T-helper 1 cell treated with Interleukin-12 subunit alpha and Interleukin-12 subunit beta and Interleukin-4 antibody, amounts not matched to agents 30 ng/mL and 1 ng/mL, for 36 hours (primary cell): ENCODE data around the gene RTN3. TPM values are rescaled to one million over a fixed set of nuclear protein-coding genes. Genes with fewer than 3 reads are reported as not detected.

Experiments used
- intact Hi-C: fragments of 100-400 bp; cut with micrococcal nuclease; formaldehyde crosslinking; loops from one replicate; pipeline ENCODE4 v1.15.1; 2024
- total RNA-seq: library from RNA; stranded (reverse); gene quantifications from 2 replicates; pipeline ENCODE4 v1.2.3, GENCODE V29; 2022

RTN3 gene
- total RNA-seq = 61.0 and 63.9 TPM in 2 replicates

GRCh38 chr11:63681321-63682065, at the start of gene RTN3:
Gene RTN3 (plus strand): TSS chr11:63681500. CDS start chr11:63681637, 137 bp downstream.
- intact Hi-C loops = loop anchor here (1.0 to 5.0 kb wide), 9 partner anchors 10 to 551 kb away; partner anchors contain the start of genes ATL3, COX8A, DNAJC4 and MACROD1

DNA sequence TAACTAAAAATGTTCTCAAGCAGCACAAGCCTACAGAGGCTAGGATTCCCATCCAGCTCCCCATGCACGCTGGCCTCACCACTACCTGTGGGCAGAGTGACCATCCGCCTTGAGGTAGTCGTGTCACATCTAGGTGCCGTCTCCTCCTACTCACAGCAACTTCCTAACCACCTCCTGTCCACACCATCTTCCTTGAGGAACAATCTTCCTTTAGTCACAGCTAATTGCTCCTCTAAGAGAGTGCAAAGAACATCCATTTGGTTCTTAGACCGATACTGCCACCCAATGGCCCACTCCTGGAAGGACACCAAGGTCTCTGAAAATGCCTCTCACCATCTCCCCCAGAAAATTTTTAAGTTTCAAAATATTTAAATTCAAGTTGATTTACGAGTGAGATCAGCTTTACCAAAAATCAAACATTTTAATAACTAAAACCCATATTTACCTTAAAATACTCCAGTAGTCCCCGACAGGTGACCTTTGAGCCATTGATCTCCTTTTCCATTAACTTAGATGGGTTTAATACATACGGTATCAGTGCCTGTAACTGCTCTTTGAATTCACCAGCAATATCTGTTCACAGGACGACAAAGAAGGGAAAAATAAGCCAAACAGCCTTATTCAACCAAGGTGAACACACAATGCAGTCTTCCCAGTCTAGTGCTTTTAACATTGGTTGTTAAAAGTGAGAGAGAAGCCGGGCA, 45.4 kb upstream of the RTN3 start:
- intact Hi-C loops = loop anchor here (1.0 to 5.0 kb wide), 5 partner anchors 43 to 614 kb away; partner anchors contain the start of gene PLAAT4

GRCh38 chr11:63638436-63638835, 42.9 kb upstream of the RTN3 start:
- intact Hi-C loops = loop anchor here (5.0 kb wide), 1 partner anchor 616 kb away; no protein-coding TSS in a partner anchor

DNA sequence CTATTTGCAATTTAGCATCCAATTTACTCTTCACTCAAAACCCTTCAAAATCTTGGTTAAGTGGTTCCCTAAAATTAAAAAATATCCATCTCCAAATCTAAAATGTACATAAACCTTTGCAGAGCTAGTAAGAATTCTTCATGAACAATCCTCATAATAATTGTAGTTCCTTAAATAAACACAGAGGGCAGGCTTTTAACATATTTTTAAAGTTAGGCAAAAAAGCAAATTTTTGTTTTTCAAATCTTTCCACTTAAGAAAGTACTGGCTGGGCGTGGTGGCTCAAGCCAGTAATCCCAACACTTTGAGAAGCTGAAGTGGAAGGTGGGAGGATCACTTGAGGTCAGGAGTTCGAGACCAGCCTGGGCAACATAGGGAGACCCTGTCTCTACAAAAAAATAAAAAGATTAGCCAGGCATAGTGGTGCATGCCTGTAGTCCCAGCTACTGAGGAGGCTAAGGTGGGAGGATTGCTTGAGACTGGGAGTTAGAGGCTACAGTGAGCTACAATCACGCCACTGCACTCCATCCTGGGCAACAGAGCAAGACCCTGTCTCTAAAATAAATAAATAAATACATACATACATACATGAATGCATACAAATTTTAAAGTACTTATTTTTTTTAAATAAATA, 42.0 kb upstream of the RTN3 start:
- intact Hi-C loops = loop anchor here (1.0 to 5.0 kb wide), 2 partner anchors 99 to 617 kb away; no protein-coding TSS in a partner anchor

DNA sequence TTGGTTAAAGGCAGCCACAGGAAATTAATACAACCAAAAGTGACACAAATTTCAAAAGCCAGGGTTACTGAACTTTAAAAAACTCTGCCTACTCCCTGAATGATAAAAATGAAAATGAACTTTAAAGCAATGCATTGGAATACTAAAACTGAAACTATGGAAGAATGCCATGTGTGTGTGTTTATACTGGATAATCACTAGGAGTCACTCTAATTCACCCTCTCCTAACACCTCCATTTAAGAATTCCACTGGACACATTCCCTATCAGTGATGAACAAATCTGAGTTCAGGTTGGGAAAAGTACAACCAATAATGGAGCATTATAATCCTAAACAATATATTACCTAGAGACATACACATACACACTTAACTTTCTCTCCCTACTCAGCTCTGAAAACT, 39.6 kb upstream of the RTN3 start:
- intact Hi-C loops = no loop called here

GRCh38 chr11:63643205-63643604, 38.1 kb upstream of the RTN3 start:
- intact Hi-C loops = no loop called here

- intact Hi-C loops = loop anchor here (10.0 kb wide), 1 partner anchor 1618 kb away; no protein-coding TSS in a partner anchor
Measured at GRCh38 chr11:63652671-63653070, 28.6 kb upstream of the RTN3 start.

DNA sequence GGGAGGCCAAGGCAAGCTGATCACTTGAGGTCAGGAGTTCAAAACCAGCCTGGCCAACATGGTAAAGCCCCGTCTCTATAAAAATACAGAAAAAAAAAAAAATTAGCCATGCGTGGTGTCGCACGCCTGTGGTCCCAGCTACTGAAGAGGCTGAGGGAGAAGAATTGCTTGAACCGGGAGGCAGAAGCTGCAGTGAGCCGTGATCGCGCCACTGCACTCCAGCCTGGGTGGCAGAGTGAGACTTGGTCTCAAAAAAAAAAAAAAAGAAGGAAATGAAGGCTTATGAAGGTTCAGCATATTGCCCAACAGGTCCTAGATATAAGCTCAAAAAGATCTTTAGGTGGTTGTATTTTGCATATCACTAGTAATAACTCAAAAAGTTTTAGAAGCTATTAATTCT, 20.3 kb upstream of the RTN3 start:
- intact Hi-C loops = no loop called here

DNA sequence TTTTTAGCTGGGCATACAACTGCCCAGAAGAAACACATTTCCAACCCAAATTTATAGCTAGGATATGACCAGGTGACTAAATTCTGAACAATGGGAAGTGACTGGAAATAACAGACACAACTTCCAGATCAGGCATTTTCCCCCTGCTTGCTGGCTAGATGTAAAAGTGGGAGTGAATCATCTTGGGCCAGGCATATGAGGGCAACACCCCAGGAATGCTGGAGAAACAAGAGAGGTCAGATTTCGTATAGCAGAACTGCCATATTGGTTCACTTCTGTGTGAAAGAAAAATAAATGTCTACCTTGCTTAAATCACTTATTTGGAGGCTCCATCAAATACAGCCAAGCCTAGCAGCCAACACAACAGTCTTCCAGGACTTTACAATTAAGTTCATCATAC, 17.5 kb upstream of the RTN3 start:
- intact Hi-C loops = no loop called here

DNA sequence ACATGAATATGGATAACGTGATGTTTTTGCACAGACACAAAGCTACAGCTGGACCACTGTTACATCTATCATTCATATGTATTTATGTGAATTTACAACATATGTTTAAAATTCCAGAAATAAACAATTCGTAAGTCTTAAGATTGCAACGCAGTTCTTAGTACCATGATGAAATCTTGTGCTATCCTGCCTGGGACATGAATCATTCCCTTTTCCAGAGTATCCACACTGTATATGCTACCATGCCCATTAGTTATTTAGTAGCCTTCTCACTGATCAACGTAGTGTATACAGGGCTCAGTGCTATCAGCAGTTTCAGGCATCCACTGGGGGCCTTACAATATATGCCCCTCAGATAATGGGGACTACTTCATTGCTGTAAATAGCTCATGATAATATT, 14.4 kb upstream of the RTN3 start:
- intact Hi-C loops = no loop called here

- intact Hi-C loops = no loop called here
Measured at GRCh38 chr11:63667995-63668795, 13.1 kb upstream of the RTN3 start.

GRCh38 chr11:63670096-63670432, 11.2 kb upstream of the RTN3 start:
- intact Hi-C loops = loop anchor here (1.0 to 5.0 kb wide), 2 partner anchors 268 to 1878 kb away; partner anchors contain the start of genes FEN1 and TMEM258

DNA sequence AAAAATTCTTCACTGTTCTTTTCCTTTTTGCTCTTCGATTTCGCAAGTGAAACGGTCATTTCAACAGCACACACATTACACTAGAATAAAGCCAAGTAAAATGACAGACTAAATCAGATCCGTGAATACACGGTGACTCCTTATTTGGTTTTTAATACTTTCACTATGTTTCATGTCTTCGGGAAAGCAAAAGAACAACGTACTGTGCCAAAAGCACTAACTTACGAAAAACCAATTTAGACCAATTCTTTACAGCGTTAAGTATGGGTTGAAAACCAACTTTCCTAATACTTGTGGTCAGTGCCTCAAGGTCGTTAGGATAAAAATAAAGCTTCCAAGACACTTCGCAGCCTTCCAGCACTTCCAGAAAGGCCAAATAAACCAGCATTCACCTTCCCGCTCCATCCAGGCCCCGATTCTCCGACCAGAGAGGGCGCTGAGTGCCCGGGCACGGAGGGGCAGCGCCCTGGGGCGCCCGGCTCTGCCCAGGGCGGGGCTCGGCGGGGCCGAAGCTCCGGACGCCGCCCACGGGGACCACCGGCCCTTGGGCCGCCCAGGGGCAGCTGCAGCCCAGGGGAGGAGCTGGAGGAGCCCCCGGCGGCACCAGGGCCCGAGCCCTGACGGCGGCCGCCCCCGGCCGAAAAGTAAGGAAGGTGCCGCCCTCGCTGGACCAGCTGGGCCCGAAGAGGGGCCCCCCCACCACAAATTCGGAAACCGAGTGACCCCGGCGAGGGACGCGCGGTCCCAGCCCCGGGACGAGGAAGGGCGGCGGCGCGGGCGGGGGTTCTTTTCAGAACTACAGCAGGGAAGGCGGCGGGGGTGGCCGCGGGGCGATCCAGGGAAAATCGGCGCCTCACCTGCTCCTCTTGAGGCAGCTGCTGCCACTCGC, 10.6 kb upstream of the RTN3 start:
- intact Hi-C loops = loop anchor here (1.0 to 5.0 kb wide), 7 partner anchors 11 to 1878 kb away; partner anchors contain the start of genes FEN1, RTN3 and TMEM258

GRCh38 chr11:63671322-63672155, 9.8 kb upstream of the RTN3 start, which contains the start of gene ATL3:
Gene ATL3 (minus strand): TSS chr11:63671376. CDS start chr11:63671335, 41 bp downstream.
- intact Hi-C loops = loop anchor here (1.0 to 5.0 kb wide), 6 partner anchors 10 to 1879 kb away; partner anchors contain the start of genes FEN1, RTN3 and TMEM258

GRCh38 chr11:63672156-63672463, 9.2 kb upstream of the RTN3 start:
- intact Hi-C loops = loop anchor here (5.0 kb wide), 1 partner anchor 1880 kb away; the partner anchor contains the start of genes FEN1 and TMEM258

DNA sequence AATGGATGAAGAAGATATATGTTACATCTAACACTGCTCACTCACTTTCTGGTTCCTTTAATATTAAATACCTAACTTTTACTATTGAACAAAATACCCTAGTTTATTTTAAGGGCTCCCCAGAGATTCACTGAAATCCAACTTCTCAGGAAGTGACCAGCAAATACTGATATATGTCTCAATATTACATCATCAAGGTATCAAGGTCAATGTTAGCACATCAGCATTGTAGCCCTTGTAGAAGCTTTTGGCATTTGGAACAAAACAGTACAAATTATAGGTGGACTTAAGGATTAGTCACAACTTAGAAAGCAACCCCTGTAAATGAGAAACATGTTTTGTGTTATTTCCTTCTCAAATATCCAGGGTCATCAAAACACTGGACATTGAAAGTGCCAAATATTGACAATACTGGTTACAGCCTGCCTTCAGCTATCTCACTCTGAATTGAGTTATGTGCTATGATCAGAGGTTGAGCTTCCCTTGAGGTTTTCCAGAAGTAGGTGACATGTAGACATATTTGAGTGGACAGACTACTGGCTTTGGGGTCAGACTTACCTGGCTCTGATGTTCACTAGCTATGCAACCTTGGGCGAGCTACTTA, 8.3 kb upstream of the RTN3 start:
- intact Hi-C loops = loop anchor here (5.0 kb wide), 1 partner anchor 1881 kb away; the partner anchor contains the start of genes FEN1 and TMEM258

GRCh38 chr11:63673579-63673978, 7.7 kb upstream of the RTN3 start:
- intact Hi-C loops = loop anchor here (5.0 kb wide), 1 partner anchor 1881 kb away; the partner anchor contains the start of genes FEN1 and TMEM258

- intact Hi-C loops = loop anchor here (1.0 to 5.0 kb wide), 8 partner anchors 10 to 551 kb away; partner anchors contain the start of genes ATL3, COX8A, DNAJC4 and MACROD1
Measured at GRCh38 chr11:63680834-63681320, 423 bp upstream of the RTN3 start.
